ENCODE results near the gene NTRK2. TPM values are rescaled to one million over a fixed set of nuclear protein-coding genes. Genes with fewer than 3 reads are reported as not detected.

The NTRK2 gene
- total RNA-seq, 1 donor from 2014 or later = 4.6 TPM

GRCh38 chr9:84827216-84827765 is 157.8 kb downstream of the NTRK2 start:
- Mint-ChIP-seq H3K4me3 (ENCODE audit: unreplicated experiment) (no peak overlapping the region), H3K4me1 (ENCODE audit: low read depth, unreplicated experiment) (no peaks in the 10 kb centered on the region), H3K36me3 (ENCODE audit: low read depth, unreplicated experiment) (peaks cover 1% of the 10 kb centered on the region), H3K27ac (ENCODE audit: unreplicated experiment) (no peak overlapping the region), H3K9me3 (ENCODE audit: unreplicated experiment) (peaks cover 4% of the 10 kb centered on the region), H3K27me3 (ENCODE audit: low read depth, unreplicated experiment) (peaks cover 20% of the 10 kb centered on the region)
- H3K4me3 ChIP-seq (ENCODE audit: insufficient read depth, low read depth, low read length) = no peak overlapping the region
- no peaks in the 10 kb centered on the region for H3K36me3 ChIP-seq (ENCODE audit: insufficient read depth, low read length)
- H3K79me2 ChIP-seq (ENCODE audit: insufficient read depth, low read length) = no peaks in the 10 kb centered on the region
- H3K4me1 ChIP-seq (ENCODE audit: insufficient read depth, low read length) = no peaks in the 10 kb centered on the region
- no peak overlapping the region for H3K4me2 ChIP-seq (ENCODE audit: low read length)
- no peak for TF ChIP-seq EZH2 (IDR thresholded peaks at IDR 0.05; ENCODE audit: insufficient read depth, low read length)
- TF ChIP-seq CTCF (IDR thresholded peaks at IDR 0.05; ENCODE audit: insufficient read depth, low read depth, low read length) = no peak
- no peak overlapping the region for H3K27ac ChIP-seq (ENCODE audit: low read depth, low read length)
- FAIRE-seq (no peak), DNase-seq (ENCODE audit: low read depth) (no peak)
- H3K9me3 ChIP-seq (ENCODE audit: insufficient read depth, low read depth, low read length) = no peaks in the 10 kb centered on the region
- no peak overlapping the region for H3K9ac ChIP-seq (ENCODE audit: low read length)
- H2AFZ ChIP-seq (ENCODE audit: low read depth, low read length) = no peak overlapping the region
- H4K20me1 ChIP-seq (ENCODE audit: insufficient read depth, low read length) = no peaks in the 10 kb centered on the region
- H3K27me3 ChIP-seq (ENCODE audit: insufficient read depth, low read length) = peaks cover 2% of the 10 kb centered on the region

GRCh38 chr9:84828046-84828445 is 158.5 kb downstream of the NTRK2 start:
- no peak overlapping the region for H3K27ac ChIP-seq (ENCODE audit: low read depth, low read length)
- no peak for FAIRE-seq
- H4K20me1 ChIP-seq (ENCODE audit: insufficient read depth, low read length) = no peaks in the 10 kb centered on the region
- no peaks in the 10 kb centered on the region for H3K79me2 ChIP-seq (ENCODE audit: insufficient read depth, low read length)
- H3K27ac Mint-ChIP-seq (ENCODE audit: unreplicated experiment) = no peak overlapping the region
- TF ChIP-seq EZH2 (IDR thresholded peaks at IDR 0.05; ENCODE audit: insufficient read depth, low read length) = no peak
- TF ChIP-seq CTCF (IDR thresholded peaks at IDR 0.05; ENCODE audit: insufficient read depth, low read depth, low read length) = no peak
- peaks cover 15% of the 10 kb centered on the region for H3K27me3 Mint-ChIP-seq (ENCODE audit: low read depth, unreplicated experiment)
- peaks cover 2% of the 10 kb centered on the region for H3K27me3 ChIP-seq (ENCODE audit: insufficient read depth, low read length)
- no peak overlapping the region for H2AFZ ChIP-seq (ENCODE audit: low read depth, low read length)
- H3K4me1 Mint-ChIP-seq (ENCODE audit: low read depth, unreplicated experiment) = no peaks in the 10 kb centered on the region
- peaks cover 4% of the 10 kb centered on the region for H3K9me3 Mint-ChIP-seq (ENCODE audit: unreplicated experiment)
- no peak overlapping the region for H3K4me2 ChIP-seq (ENCODE audit: low read length)
- H3K36me3 Mint-ChIP-seq (ENCODE audit: low read depth, unreplicated experiment) = peaks cover 1% of the 10 kb centered on the region
- DNase-seq (ENCODE audit: low read depth) = no peak
- no peaks in the 10 kb centered on the region for H3K4me1 ChIP-seq (ENCODE audit: insufficient read depth, low read length)
- no peak overlapping the region for H3K4me3 ChIP-seq (ENCODE audit: insufficient read depth, low read depth, low read length)
- no peak overlapping the region for H3K9ac ChIP-seq (ENCODE audit: low read length)
- H3K4me3 Mint-ChIP-seq (ENCODE audit: unreplicated experiment) = no peak overlapping the region
- no peaks in the 10 kb centered on the region for H3K9me3 ChIP-seq (ENCODE audit: insufficient read depth, low read depth, low read length)
- H3K36me3 ChIP-seq (ENCODE audit: insufficient read depth, low read length) = no peaks in the 10 kb centered on the region

- H3K4me3 ChIP-seq (ENCODE audit: insufficient read depth, low read depth, low read length) = no peak overlapping the region
- H3K9me3 ChIP-seq (ENCODE audit: insufficient read depth, low read depth, low read length) = no peaks in the 10 kb centered on the region
- H3K4me1 ChIP-seq (ENCODE audit: insufficient read depth, low read length) = no peaks in the 10 kb centered on the region
- H3K4me3 Mint-ChIP-seq (ENCODE audit: unreplicated experiment) = no peak overlapping the region
- peaks cover 10% of the 10 kb centered on the region for H3K27me3 Mint-ChIP-seq (ENCODE audit: low read depth, unreplicated experiment)
- no peak overlapping the region for H3K9ac ChIP-seq (ENCODE audit: low read length)
- H3K4me1 Mint-ChIP-seq (ENCODE audit: low read depth, unreplicated experiment) = no peaks in the 10 kb centered on the region
- H3K79me2 ChIP-seq (ENCODE audit: insufficient read depth, low read length) = no peaks in the 10 kb centered on the region
- H3K9me3 Mint-ChIP-seq (ENCODE audit: unreplicated experiment) = peaks cover 3% of the 10 kb centered on the region
- H2AFZ ChIP-seq (ENCODE audit: low read depth, low read length) = no peak overlapping the region
- no peaks in the 10 kb centered on the region for H3K36me3 ChIP-seq (ENCODE audit: insufficient read depth, low read length)
- FAIRE-seq (no peak), DNase-seq (ENCODE audit: low read depth) (no peak)
- H3K27me3 ChIP-seq (ENCODE audit: insufficient read depth, low read length) = no peaks in the 10 kb centered on the region
- no peak overlapping the region for H3K27ac ChIP-seq (ENCODE audit: low read depth, low read length)
- no peaks in the 10 kb centered on the region for H3K36me3 Mint-ChIP-seq (ENCODE audit: low read depth, unreplicated experiment)
- H3K27ac Mint-ChIP-seq (ENCODE audit: unreplicated experiment) = no peak overlapping the region
- no peaks in the 10 kb centered on the region for H4K20me1 ChIP-seq (ENCODE audit: insufficient read depth, low read length)
- H3K4me2 ChIP-seq (ENCODE audit: low read length) = no peak overlapping the region
- TF ChIP-seq EZH2 (IDR thresholded peaks at IDR 0.05; ENCODE audit: insufficient read depth, low read length) (no peak), CTCF (IDR thresholded peaks at IDR 0.05; ENCODE audit: insufficient read depth, low read depth, low read length) (no peak)
Measured at GRCh38 chr9:84829471-84829870, 159.9 kb downstream of the NTRK2 start.
